HUDEP-2 (cell line): ENCODE data around the gene CCDC92.

Source experiments
- DNase-seq, 76 experiments: peaks; one replicate each; lab custom pipeline; 2025; ENCODE audit not compliant: unreplicated experiment in 76 of 76; lab: John Stamatoyannopoulos, UW

CCDC92 gene

GRCh38 chr12:123972457-123973401, at the start of gene CCDC92, which contains the start of gene ZNF664:
CCDC92 (minus strand) TSS chr12:123972831; CDS start chr12:123944305, 28,526 bp downstream.
ZNF664 (plus strand) TSS chr12:123973215; CDS start chr12:124012145, 38,930 bp downstream.
- peak in 71 of 76 experiments; percentile 22 to 90 (median 72) for DNase-seq

GRCh38 chr12:124022161-124022560, 49.5 kb upstream of the CCDC92 start:
- DNase-seq: no peak

DNA sequence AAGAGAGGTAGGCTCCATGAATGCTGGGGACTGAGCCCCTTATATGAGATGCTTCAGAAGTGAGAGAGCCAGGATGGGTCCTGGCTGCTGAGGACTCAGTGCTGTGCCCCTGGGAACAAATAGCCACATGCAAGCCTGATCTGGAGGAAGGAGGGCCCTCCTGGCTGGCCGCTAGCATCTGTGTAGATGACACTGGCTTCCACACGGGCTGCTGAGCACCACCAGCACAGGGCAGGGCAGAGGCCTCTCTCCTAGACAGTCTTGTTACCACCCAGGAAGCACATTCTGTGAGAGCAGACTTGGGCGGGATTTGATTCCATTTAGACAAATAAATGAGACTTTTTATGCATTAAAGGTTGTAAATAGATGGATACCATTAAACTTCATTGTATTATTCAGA, 48.4 kb upstream of the CCDC92 start:
- no peak for DNase-seq

GRCh38 chr12:124020514-124020949, 47.9 kb upstream of the CCDC92 start:
- DNase-seq: no peak

GRCh38 chr12:124019115-124019514, 46.5 kb upstream of the CCDC92 start:
- no peak for DNase-seq

DNA sequence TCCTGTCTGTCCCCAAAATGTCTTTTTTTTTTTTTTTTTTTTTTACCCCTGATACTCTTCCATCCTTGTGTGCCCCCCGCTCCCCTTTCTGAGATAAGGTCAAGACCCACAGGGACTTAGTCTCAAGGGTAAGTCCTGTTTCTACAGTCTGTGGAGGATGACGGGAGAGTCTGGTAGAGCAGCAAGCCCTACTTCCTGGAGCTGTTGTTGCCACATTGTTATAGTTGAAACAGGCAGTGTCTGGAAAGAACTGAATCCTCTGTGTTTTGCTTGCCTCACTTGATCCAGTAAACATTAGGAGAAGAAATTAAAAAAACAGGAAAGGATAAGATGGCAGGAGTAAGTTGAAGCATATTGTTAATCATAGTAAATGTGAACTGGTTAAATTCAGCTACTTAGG, 45.9 kb upstream of the CCDC92 start:
- no peak for DNase-seq

GRCh38 chr12:124017064-124017463, 44.4 kb upstream of the CCDC92 start:
- DNase-seq: no peak

GRCh38 chr12:124015494-124016461, 43.1 kb upstream of the CCDC92 start:
- DNase-seq: no peak

GRCh38 chr12:124013073-124013472, 40.4 kb upstream of the CCDC92 start:
- no peak for DNase-seq

DNA sequence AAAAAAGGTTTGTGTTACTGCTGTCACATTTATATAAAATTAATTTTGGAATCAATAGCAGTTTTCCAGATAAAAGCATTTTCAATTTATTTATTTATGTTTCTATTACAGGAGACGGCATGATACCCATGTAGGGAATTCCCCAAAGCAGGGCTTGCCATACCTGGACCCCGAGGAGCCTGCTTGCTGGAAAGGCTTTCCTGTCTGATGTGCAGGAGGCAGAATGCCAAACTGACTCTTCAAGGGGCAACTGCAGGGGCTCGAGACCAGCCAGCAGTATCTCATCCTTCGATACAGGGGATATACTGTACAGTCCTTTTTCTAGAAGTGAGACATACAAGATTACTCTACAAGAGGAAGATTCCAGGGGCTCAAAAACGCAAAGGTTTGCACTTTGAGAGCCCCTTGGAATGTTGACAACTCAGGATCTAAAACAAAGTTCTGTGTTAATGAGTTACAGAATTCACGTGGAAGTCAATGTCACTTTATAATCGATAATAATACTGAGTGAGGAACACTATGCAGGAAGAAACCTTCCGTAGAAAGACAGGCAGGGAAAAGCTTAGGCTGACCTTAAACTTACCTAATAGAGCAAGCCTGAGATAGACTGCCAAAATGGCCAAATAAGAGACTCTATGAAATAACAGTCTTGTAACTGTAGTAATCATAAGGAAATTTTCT, 38.9 kb upstream of the CCDC92 start:
- DNase-seq: no peak

DNA sequence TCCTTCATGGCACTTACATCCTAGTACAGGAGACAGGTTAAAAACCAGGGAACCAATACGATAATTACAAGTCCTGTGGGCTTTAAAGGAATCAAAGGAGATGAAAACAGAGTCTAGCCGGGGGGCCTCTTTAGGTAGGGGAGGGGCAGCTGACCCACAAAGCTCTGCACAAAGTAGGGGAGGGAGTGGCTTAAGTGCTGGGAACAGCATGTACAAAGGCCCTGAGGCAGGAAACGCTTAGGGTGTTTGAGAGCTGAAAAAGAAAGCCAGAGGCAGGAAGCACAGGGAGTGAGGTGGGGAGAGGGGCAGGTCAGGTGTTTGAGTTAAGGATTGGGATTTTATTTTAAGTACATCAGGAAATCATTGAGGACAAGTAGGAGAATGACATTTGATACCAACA, 38.1 kb upstream of the CCDC92 start:
- DNase-seq: no peak

- no peak for DNase-seq
These were observed 37.1 kb upstream of the CCDC92 start for GRCh38 chr12:124009781-124010180.

- DNase-seq: no peak
These were observed 36.0 kb upstream of the CCDC92 start for GRCh38 chr12:124008595-124008994.

DNA sequence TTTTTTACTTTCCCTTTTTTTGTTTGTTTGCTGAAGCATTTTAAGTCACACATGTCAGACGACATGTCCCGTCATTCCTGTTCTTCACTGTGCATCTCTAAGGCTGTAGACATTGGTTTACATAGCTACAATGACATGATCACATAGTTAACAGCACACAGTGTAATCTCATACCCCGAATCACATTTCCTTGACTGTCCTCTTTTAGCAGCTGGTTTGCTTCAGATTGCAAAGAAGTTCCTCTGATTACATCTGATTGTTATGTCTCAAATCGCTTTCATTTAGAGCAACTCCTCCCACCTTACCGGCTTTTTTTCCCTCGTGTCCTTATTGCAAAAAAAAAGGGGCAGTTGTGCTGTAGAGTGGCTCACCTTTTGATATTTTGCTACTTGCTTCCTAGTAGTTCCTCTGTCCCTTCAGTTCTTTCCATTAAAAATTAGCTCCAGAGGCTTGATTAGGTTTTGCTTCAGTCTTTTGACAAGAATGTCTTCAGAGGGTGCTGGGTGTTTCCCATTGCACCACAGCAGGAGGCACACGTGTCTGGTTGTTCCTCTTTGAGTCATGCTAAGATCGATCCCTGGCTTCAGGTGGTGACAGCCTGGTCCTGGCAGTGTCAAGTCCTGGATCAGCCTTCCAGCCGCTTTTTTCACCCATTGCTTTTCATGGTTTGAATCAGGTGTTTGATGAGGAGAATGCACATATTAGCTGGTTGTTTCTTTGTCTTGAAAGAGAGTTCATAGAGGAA, 35.4 kb upstream of the CCDC92 start:
- DNase-seq: no peak

DNA sequence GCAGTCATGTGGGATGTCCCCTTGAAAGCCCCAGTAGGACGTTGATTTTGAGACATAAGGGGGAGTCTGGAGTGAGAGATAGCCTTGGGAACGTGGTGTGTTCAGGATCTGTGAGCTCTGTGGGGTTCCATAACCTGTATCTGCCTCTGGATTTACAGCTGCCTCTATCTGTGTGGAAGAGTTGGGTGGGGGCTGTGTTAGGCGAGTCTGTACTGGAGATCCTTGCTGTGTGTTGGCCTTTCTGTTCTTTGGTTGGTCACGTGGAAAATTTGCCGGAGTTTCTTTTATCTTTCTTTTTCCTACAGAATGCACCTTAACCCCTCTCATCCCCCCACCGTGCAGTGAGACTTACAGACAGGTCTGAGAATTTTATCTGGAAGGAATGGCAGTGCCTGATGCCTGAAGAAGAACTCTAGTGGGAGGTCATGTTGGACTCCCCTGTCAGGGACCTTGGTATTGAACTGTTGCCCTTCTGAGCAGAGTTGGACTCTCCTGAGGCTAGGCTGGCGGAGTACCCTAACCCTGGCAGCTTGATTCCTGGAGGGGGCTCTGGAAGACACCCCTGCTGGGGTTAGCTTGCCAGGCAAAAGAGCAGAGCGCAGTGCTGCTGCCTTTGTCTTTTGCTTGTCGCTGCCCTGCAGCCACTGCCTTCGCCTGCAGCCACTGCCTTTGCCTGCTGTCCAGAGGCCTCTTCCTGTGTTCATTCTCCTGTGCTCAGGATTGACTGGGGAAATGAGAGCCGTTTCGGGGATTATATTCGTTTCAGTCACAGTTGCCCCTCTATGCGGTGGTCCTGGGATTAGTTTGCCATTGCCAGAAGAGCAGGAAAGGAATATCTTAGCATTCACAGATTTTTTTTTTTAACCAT, 34.4 kb upstream of the CCDC92 start:
- no peak for DNase-seq

GRCh38 chr12:124006085-124006845, 33.6 kb upstream of the CCDC92 start:
- no peak for DNase-seq

GRCh38 chr12:124004233-124004875, 31.7 kb upstream of the CCDC92 start:
- no peak for DNase-seq

DNA sequence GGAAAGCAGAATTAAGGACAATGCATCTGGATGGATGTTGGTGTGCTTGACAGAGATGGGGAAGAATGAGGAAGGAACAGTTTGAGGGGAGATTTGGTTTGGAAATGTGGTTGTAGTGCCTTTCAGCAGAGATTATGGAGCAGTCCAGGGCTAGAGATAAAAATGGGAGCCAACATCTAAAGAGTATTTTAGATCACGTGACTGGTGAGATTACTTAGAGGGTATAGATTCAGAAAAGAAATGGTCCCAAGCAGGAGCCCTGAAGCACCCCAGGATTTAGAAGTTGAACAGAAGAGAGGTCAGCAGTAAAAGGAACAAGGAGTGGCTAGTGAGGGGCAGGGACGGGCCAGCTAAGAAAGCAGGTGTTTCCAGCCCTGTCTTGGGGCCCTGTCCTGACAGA, 30.0 kb upstream of the CCDC92 start:
- DNase-seq: no peak
